Brain microvascular endothelial cell (primary cell): ENCODE results near the gene SNPH.
A peak's percentile ranks its signal among the peaks of the same experiment; 100 is the strongest.

Source experiments
- DNase-seq: peaks from one replicate; pipeline ENCODE4 v3.0.0-alpha.2; 2020
- H3K27ac ChIP-seq: fragments of 250-450 bp; sonication (Bioruptor Pico); 2 replicates; pipeline ENCODE4 v1.5.1; 2020; ENCODE audit warnings: mild to moderate bottlenecking, moderate library complexity
- H3K27me3 ChIP-seq: fragments of 250-450 bp; sonication (Bioruptor Pico); replicated peaks from 2 replicates; pipeline ENCODE4 v1.5.1; 2020; ENCODE audit warnings: mild to moderate bottlenecking
- H3K36me3 ChIP-seq: fragments of 250-450 bp; sonication (Bioruptor Pico); replicated peaks from 2 replicates; pipeline ENCODE4 v1.5.1; 2020; ENCODE audit warnings: mild to moderate bottlenecking
- H3K4me3 ChIP-seq: 2 replicates; pipeline ENCODE4 v1.5.1; 2011; ENCODE audit warnings: low read depth, mild to moderate bottlenecking, control low read depth, low read length, moderate library complexity
- CTCF ChIP-seq: IDR thresholded peaks from 2 replicates; pipeline ENCODE4 v1.5.1; 2011; ENCODE audit warnings: low read depth, mild to moderate bottlenecking, moderate library complexity, low read length, control low read depth, inconsistent platforms; ENCODE audit errors: missing control alignments
- in situ Hi-C: cut with HindIII; loops from 2 replicates; pipeline ENCODE4 v1.10.0; 2017; ENCODE audit warnings: low sequenced_read_pairs, low pct_ligation_motif_present

SNPH gene

GRCh38 chr20:1267161-1267560 is 1.1 kb downstream of the SNPH start:
- no peak for TF ChIP-seq CTCF
- peak overlapping the region; percentile 68 for H3K4me3 ChIP-seq
- no peak for DNase-seq
- H3K27ac ChIP-seq: no peak overlapping the region
- H3K36me3 ChIP-seq: no peaks in the 10 kb centered on the region
- in situ Hi-C loops: no loop called here
- no peaks in the 10 kb centered on the region for H3K27me3 ChIP-seq

- in situ Hi-C loops: no loop called here
- H3K4me3 ChIP-seq: no peak overlapping the region
- DNase-seq: no peak
- no peaks in the 10 kb centered on the region for H3K36me3 ChIP-seq
- no peaks in the 10 kb centered on the region for H3K27me3 ChIP-seq
- H3K27ac ChIP-seq: no peak overlapping the region
- no peak for TF ChIP-seq CTCF
Observed at GRCh38 chr20:1267809-1268374, 1.8 kb downstream of the SNPH start.

- no peak overlapping the region for H3K4me3 ChIP-seq
- in situ Hi-C loops: no loop called here
- no peaks in the 10 kb centered on the region for H3K36me3 ChIP-seq
- no peak overlapping the region for H3K27ac ChIP-seq
- no peaks in the 10 kb centered on the region for H3K27me3 ChIP-seq
- no peak for TF ChIP-seq CTCF
- DNase-seq: no peak
Observed at GRCh38 chr20:1269235-1269634, 3.1 kb downstream of the SNPH start.

GRCh38 chr20:1269850-1270249 is 3.8 kb downstream of the SNPH start:
- no peaks in the 10 kb centered on the region for H3K36me3 ChIP-seq
- H3K27me3 ChIP-seq: no peaks in the 10 kb centered on the region
- no peak for DNase-seq
- no peak overlapping the region for H3K27ac ChIP-seq
- H3K4me3 ChIP-seq: no peak overlapping the region
- in situ Hi-C loops: no loop called here
- TF ChIP-seq CTCF: no peak

GRCh38 chr20:1272368-1273100 is 6.4 kb downstream of the SNPH start:
- no peak overlapping the region for H3K4me3 ChIP-seq
- no peaks in the 10 kb centered on the region for H3K27me3 ChIP-seq
- H3K36me3 ChIP-seq: no peaks in the 10 kb centered on the region
- in situ Hi-C loops: no loop called here
- DNase-seq: no peak
- no peak for TF ChIP-seq CTCF
- H3K27ac ChIP-seq: no peak overlapping the region

GRCh38 chr20:1273366-1273765 is 7.3 kb downstream of the SNPH start:
- DNase-seq: no peak
- Histone ChIP-seq H3K36me3 (no peaks in the 10 kb centered on the region), H3K4me3 (no peak overlapping the region), H3K27ac (no peak overlapping the region), H3K27me3 (no peaks in the 10 kb centered on the region)
- in situ Hi-C loops: no loop called here
- no peak for TF ChIP-seq CTCF
